Central memory CD8-positive, alpha-beta T cell (primary cell): ENCODE measurements around the gene LUZP1.

Source experiments
- ATAC-seq: fragments of 150-1000 bp; cut with Tn5 transposase; replicated peaks from 2 replicates; pipeline ENCODE4 v1.10.0; 2022; ENCODE audit warnings: mild to moderate bottlenecking, moderate FRiP score, moderate number of reproducible peaks; ENCODE audit not compliant: poor library complexity, severe bottlenecking; ENCODE audit errors: extremely low read depth
- DNase-seq, 2 donors: peaks; one replicate each; pipeline ENCODE4 v3.0.0; 2021; ENCODE audit warnings: low spot score in 2 of 2
- H3K27ac Mint-ChIP-seq: one replicate; pipeline ENCODE4 v1.8.0; 2022; ENCODE audit warnings: low read depth, mild to moderate bottlenecking, moderate library complexity, mixed read lengths
- H3K27me3 Mint-ChIP-seq: one replicate; pipeline ENCODE4 v1.8.0; 2022; ENCODE audit warnings: mixed read lengths
- H3K36me3 Mint-ChIP-seq: one replicate; pipeline ENCODE4 v1.8.0; 2022; ENCODE audit warnings: mild to moderate bottlenecking, moderate library complexity, mixed read lengths; ENCODE audit not compliant: insufficient read depth
- H3K4me1 Mint-ChIP-seq: one replicate; pipeline ENCODE4 v1.8.0; 2022; ENCODE audit warnings: mixed read lengths
- H3K4me3 Mint-ChIP-seq: one replicate; pipeline ENCODE4 v1.8.0; 2022; ENCODE audit warnings: mild to moderate bottlenecking, moderate library complexity, mixed read lengths
- H3K9me3 Mint-ChIP-seq: one replicate; pipeline ENCODE4 v1.8.0; 2022; ENCODE audit warnings: mixed read lengths

Gene LUZP1

GRCh38 chr1:23100074-23100748 is 68.4 kb downstream of the LUZP1 start:
- peak in 1 of 2 donors; percentile 43 for DNase-seq

GRCh38 chr1:23099171-23099536 is 69.5 kb downstream of the LUZP1 start:
- peaks cover 45% of the 10 kb centered on the region for H3K4me1 Mint-ChIP-seq

More at GRCh38 chr1:23100074-23100748, 68.4 kb downstream of the LUZP1 start:
- H3K9me3 Mint-ChIP-seq = no peaks in the 10 kb centered on the region
- peak overlapping the region; percentile 28 for H3K4me3 Mint-ChIP-seq
- ATAC-seq = peak; percentile 69
- peaks cover 5% of the 10 kb centered on the region for H3K36me3 Mint-ChIP-seq
- no peaks in the 10 kb centered on the region for H3K27me3 Mint-ChIP-seq
- peaks cover 50% of the 10 kb centered on the region for H3K4me1 Mint-ChIP-seq
- peak overlapping the region; percentile 27 for H3K27ac Mint-ChIP-seq

GRCh38 chr1:23098463-23099170 is 70.0 kb downstream of the LUZP1 start:
- Mint-ChIP-seq H3K4me1 (peaks cover 44% of the 10 kb centered on the region), H3K4me3 (peak overlapping the region; percentile 39), H3K27me3 (no peaks in the 10 kb centered on the region), H3K27ac (peak overlapping the region; percentile 46), H3K36me3 (peaks cover 10% of the 10 kb centered on the region), H3K9me3 (no peaks in the 10 kb centered on the region)
- ATAC-seq = no peak
- peak; percentile 55 to 60 for DNase-seq

More at GRCh38 chr1:23099171-23099536, 69.5 kb downstream of the LUZP1 start:
- Mint-ChIP-seq H3K27ac (peak overlapping the region; percentile 46), H3K36me3 (peaks cover 6% of the 10 kb centered on the region), H3K9me3 (no peaks in the 10 kb centered on the region), H3K4me3 (peak overlapping the region; percentile 39), H3K27me3 (no peaks in the 10 kb centered on the region)
- DNase-seq (no peak), ATAC-seq (no peak)

GRCh38 chr1:23097316-23097715 is 71.3 kb downstream of the LUZP1 start:
- H3K4me1 Mint-ChIP-seq = peaks cover 32% of the 10 kb centered on the region
- H3K27me3 Mint-ChIP-seq = no peaks in the 10 kb centered on the region
- H3K36me3 Mint-ChIP-seq = peaks cover 12% of the 10 kb centered on the region
- DNase-seq (no peak), ATAC-seq (no peak)
- no peaks in the 10 kb centered on the region for H3K9me3 Mint-ChIP-seq
- H3K4me3 Mint-ChIP-seq = no peak overlapping the region
- no peak overlapping the region for H3K27ac Mint-ChIP-seq

GRCh38 chr1:23092447-23092846 is 76.2 kb downstream of the LUZP1 start:
- Mint-ChIP-seq H3K4me3 (no peak overlapping the region), H3K27me3 (no peaks in the 10 kb centered on the region), H3K9me3 (no peaks in the 10 kb centered on the region), H3K36me3 (peaks cover 18% of the 10 kb centered on the region), H3K4me1 (no peaks in the 10 kb centered on the region), H3K27ac (no peak overlapping the region)
- no peak for ATAC-seq
- DNase-seq = no peak

- no peaks in the 10 kb centered on the region for H3K27me3 Mint-ChIP-seq
- H3K4me3 Mint-ChIP-seq = no peak overlapping the region
- H3K36me3 Mint-ChIP-seq = peaks cover 19% of the 10 kb centered on the region
- no peak overlapping the region for H3K27ac Mint-ChIP-seq
- DNase-seq (no peak), ATAC-seq (no peak)
- H3K9me3 Mint-ChIP-seq = no peaks in the 10 kb centered on the region
- no peaks in the 10 kb centered on the region for H3K4me1 Mint-ChIP-seq
Observed at GRCh38 chr1:23091545-23091944, 77.1 kb downstream of the LUZP1 start.

GRCh38 chr1:23090056-23090455 is 78.6 kb downstream of the LUZP1 start:
- Mint-ChIP-seq H3K27me3 (no peaks in the 10 kb centered on the region), H3K27ac (no peak overlapping the region), H3K4me3 (no peak overlapping the region), H3K9me3 (no peaks in the 10 kb centered on the region), H3K36me3 (peaks cover 25% of the 10 kb centered on the region), H3K4me1 (no peaks in the 10 kb centered on the region)
- ATAC-seq = no peak
- DNase-seq = no peak

GRCh38 chr1:23088027-23088426 is 80.6 kb downstream of the LUZP1 start:
- H3K9me3 Mint-ChIP-seq = no peaks in the 10 kb centered on the region
- H3K36me3 Mint-ChIP-seq = peaks cover 24% of the 10 kb centered on the region
- H3K27ac Mint-ChIP-seq = peak overlapping the region; percentile 38
- H3K4me3 Mint-ChIP-seq = no peak overlapping the region
- ATAC-seq (no peak), DNase-seq (no peak)
- H3K4me1 Mint-ChIP-seq = no peaks in the 10 kb centered on the region
- H3K27me3 Mint-ChIP-seq = no peaks in the 10 kb centered on the region

- H3K36me3 Mint-ChIP-seq = peaks cover 39% of the 10 kb centered on the region
- ATAC-seq = no peak
- H3K4me3 Mint-ChIP-seq = no peak overlapping the region
- H3K27me3 Mint-ChIP-seq = no peaks in the 10 kb centered on the region
- H3K27ac Mint-ChIP-seq = no peak overlapping the region
- H3K9me3 Mint-ChIP-seq = no peaks in the 10 kb centered on the region
- DNase-seq = no peak
- H3K4me1 Mint-ChIP-seq = no peaks in the 10 kb centered on the region
Observed at GRCh38 chr1:23085696-23086095, 83.0 kb downstream of the LUZP1 start.

- H3K4me1 Mint-ChIP-seq = no peaks in the 10 kb centered on the region
- H3K4me3 Mint-ChIP-seq = no peak overlapping the region
- peaks cover 38% of the 10 kb centered on the region for H3K36me3 Mint-ChIP-seq
- no peaks in the 10 kb centered on the region for H3K9me3 Mint-ChIP-seq
- DNase-seq (no peak), ATAC-seq (no peak)
- no peaks in the 10 kb centered on the region for H3K27me3 Mint-ChIP-seq
- no peak overlapping the region for H3K27ac Mint-ChIP-seq
Observed at GRCh38 chr1:23084880-23085279, 83.8 kb downstream of the LUZP1 start.

GRCh38 chr1:23083714-23084480 is 84.8 kb downstream of the LUZP1 start:
- peaks cover 45% of the 10 kb centered on the region for H3K36me3 Mint-ChIP-seq
- peak overlapping the region; percentile 16 for H3K27ac Mint-ChIP-seq
- H3K27me3 Mint-ChIP-seq = no peaks in the 10 kb centered on the region
- H3K4me1 Mint-ChIP-seq = no peaks in the 10 kb centered on the region
- no peak for DNase-seq
- H3K4me3 Mint-ChIP-seq = no peak overlapping the region
- H3K9me3 Mint-ChIP-seq = no peaks in the 10 kb centered on the region
- ATAC-seq = no peak

- ATAC-seq = no peak
Observed at GRCh38 chr1:23081376-23081775, 87.3 kb downstream of the LUZP1 start.

More at GRCh38 chr1:23081376-23081775, 87.3 kb downstream of the LUZP1 start:
- Mint-ChIP-seq H3K27me3 (no peaks in the 10 kb centered on the region), H3K4me3 (no peak overlapping the region), H3K4me1 (no peaks in the 10 kb centered on the region), H3K27ac (no peak overlapping the region), H3K9me3 (no peaks in the 10 kb centered on the region), H3K36me3 (peaks cover 56% of the 10 kb centered on the region)
- no peak for DNase-seq
